Vagina (tissue), 2 donors: Measurements from ENCODE around the gene PPP4R3A. TPM values are rescaled to one million over a fixed set of nuclear protein-coding genes. Genes with fewer than 3 reads are reported as not detected.

Experiments
- DNase-seq, 2 donors: peaks; one replicate each; pipeline ENCODE4 v3.0.0-alpha.2; 2017; ENCODE audit errors: extremely low spot score in 2 of 2
- H3K27ac ChIP-seq: fragments of 200-600 bp; sonication (generic); one replicate; pipeline ENCODE4 v1.5.1; 2019
- H3K27me3 ChIP-seq: fragments of 200-600 bp; sonication (generic); one replicate; pipeline ENCODE4 v1.5.1; 2019
- H3K36me3 ChIP-seq, 2 donors: fragments of 200-600 bp; sonication (generic); one replicate each; pipeline ENCODE4 v1.5.1; 2017 to 2019
- H3K4me1 ChIP-seq: fragments of 200-600 bp; sonication (generic); one replicate; pipeline ENCODE4 v1.5.1; 2019
- H3K4me3 ChIP-seq, 2 donors: fragments of 200-600 bp; sonication (generic); 1 replicate in 1 of 2; 2 replicates in 1 of 2; pipeline ENCODE4 v1.5.1; 2016 to 2019
- H3K9me3 ChIP-seq: fragments of 200-600 bp; sonication (generic); one replicate; pipeline ENCODE4 v1.5.1; 2019
- POLR2A ChIP-seq, 2 donors: fragments of 450-650 bp; IDR thresholded peaks; one replicate each; pipeline ENCODE4 v1.6.1; 2017; ENCODE audit warnings: antibody characterized with exemption in 2 of 2, mild to moderate bottlenecking in 2 of 2, moderate library complexity in 2 of 2
- POLR2AphosphoS5 ChIP-seq, 2 donors: sonication (generic); formaldehyde crosslinking; IDR thresholded peaks; one replicate each; pipeline ENCODE4 v1.9.0; 2017; ENCODE audit warnings: antibody characterized with exemption in 2 of 2, mild to moderate bottlenecking in 2 of 2, low read depth in 1 of 2; ENCODE audit not compliant: insufficient read depth in 1 of 2
- intact Hi-C: fragments of 100-400 bp; cut with DNase I; formaldehyde crosslinking; loops from one replicate; pipeline ENCODE4 v1.15.1; 2023
- total RNA-seq: library from RNA; depleted of rRNA; stranded (reverse); fragments of >200 nt; gene quantifications from one replicate; pipeline ENCODE4 v1.2.3, GENCODE V29; 2016
- TF ChIP-seq, protein P1 (sequence below), 3 experiments: fragments of 450-650 bp in 2 of 3; fragments of 200-600 bp in 1 of 3; sonication (generic) in 1 of 3; IDR thresholded peaks; one replicate each; pipeline ENCODE4 v1.5.1; 2017 to 2019; ENCODE audit warnings: antibody characterized with exemption in 3 of 3, mild to moderate bottlenecking in 2 of 3, moderate library complexity in 2 of 3

The PPP4R3A gene
- total RNA-seq, 1 donor from 2014 or later, result 61.6 TPM

DNA sequence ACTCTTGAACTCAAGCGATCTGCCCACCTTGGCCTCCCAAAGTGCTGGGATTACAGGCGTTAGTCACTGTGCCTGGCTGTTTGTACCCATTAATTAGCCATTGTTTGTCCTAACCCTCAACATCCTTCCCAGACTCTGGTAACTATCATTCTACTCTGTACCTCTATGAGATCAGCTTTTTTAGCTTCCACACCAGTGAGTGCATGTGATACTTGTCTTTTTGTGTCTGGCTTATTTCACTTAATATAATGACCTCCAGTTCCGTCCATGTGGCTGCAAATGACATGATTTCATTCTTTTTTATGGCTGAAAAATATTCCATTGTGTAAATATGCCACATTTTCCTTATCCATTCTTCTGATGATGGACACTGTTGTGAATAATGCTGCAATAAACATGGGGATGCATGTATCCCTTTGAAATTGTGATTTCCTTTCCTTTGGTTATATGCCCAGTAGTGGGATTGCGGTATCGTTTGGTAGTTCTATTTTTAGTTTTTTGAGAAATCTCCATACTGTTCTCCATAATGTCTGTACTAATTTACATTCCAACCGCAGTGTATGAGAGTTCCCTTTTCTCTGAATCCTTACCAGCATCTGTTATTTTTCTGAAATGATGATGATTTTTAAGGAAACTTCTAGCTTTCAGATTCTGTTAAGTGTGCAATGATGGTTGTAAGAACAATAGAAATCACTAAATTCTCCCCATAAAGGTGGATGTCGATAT lies 6.7 kb upstream of the PPP4R3A start:
- no peak for DNase-seq
- no peak overlapping the region for H3K27ac ChIP-seq
- no peaks in the 10 kb centered on the region for H3K36me3 ChIP-seq
- no peaks in the 10 kb centered on the region for H3K4me1 ChIP-seq
- no peak overlapping the region for H3K4me3 ChIP-seq
- H3K9me3 ChIP-seq, result no peaks in the 10 kb centered on the region
- TF ChIP-seq POLR2AphosphoS5 (IDR thresholded peaks at IDR 0.05; ENCODE audit: insufficient read depth in 1 of 2, low read depth in 1 of 2), result no peak
- no peaks in the 10 kb centered on the region for H3K27me3 ChIP-seq
- intact Hi-C loops, result no loop called here

DNA sequence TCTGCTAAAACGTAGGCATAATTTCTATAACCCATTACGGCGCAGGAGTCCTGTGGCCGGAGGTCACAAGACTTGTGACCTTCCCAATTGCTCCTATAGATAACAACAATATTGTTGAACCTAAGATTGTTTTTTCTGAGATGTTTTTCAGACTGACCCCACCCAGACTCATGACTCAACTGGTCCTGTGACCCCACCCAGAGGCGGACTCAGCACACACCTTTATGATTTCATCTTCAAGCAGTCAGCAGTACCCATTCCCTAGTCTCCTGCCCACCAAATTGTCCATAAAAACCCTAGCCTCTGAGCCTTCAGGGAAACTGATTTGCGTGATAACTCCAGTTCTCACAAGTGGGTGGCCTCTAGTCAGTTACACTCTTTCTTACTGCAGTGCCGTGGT lies 5.9 kb upstream of the PPP4R3A start:
- Histone ChIP-seq H3K4me1 (peaks cover 5% of the 10 kb centered on the region), H3K36me3 (no peaks in the 10 kb centered on the region), H3K4me3 (no peak overlapping the region), H3K9me3 (no peaks in the 10 kb centered on the region), H3K27me3 (no peaks in the 10 kb centered on the region), H3K27ac (no peak overlapping the region)
- no peak for DNase-seq
- TF ChIP-seq POLR2AphosphoS5 (IDR thresholded peaks at IDR 0.05; ENCODE audit: insufficient read depth in 1 of 2, low read depth in 1 of 2) (no peak), POLR2A (IDR thresholded peaks at IDR 0.05) (no peak)
- TF ChIP-seq, protein P1, sequence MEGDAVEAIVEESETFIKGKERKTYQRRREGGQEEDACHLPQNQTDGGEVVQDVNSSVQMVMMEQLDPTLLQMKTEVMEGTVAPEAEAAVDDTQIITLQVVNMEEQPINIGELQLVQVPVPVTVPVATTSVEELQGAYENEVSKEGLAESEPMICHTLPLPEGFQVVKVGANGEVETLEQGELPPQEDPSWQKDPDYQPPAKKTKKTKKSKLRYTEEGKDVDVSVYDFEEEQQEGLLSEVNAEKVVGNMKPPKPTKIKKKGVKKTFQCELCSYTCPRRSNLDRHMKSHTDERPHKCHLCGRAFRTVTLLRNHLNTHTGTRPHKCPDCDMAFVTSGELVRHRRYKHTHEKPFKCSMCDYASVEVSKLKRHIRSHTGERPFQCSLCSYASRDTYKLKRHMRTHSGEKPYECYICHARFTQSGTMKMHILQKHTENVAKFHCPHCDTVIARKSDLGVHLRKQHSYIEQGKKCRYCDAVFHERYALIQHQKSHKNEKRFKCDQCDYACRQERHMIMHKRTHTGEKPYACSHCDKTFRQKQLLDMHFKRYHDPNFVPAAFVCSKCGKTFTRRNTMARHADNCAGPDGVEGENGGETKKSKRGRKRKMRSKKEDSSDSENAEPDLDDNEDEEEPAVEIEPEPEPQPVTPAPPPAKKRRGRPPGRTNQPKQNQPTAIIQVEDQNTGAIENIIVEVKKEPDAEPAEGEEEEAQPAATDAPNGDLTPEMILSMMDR (IDR thresholded peaks at IDR 0.05), result no peak
- intact Hi-C loops, result no loop called here

DNA sequence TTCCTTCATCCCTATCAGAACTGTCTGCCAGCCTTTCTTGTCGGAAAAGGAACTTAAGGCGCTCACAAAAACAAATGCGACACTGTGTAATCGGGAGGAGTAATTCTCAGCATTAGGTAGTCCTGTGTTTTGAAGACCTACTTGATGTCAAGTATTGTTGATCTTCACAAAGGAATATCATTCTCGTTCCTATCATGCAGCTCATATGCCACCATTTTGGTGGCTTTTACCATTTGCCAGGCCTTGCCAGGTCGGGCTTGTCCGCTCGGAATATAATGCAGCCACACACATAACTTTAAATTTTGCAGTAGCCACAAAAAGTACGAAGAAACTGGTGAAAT lies 903 bp upstream of the PPP4R3A start:
- no peak for DNase-seq
- peak overlapping the region; percentile 67 to 97 for H3K4me3 ChIP-seq
- H3K27ac ChIP-seq, result peak overlapping the region; percentile 98
- H3K27me3 ChIP-seq, result no peaks in the 10 kb centered on the region
- no peaks in the 10 kb centered on the region for H3K36me3 ChIP-seq
- intact Hi-C loops, result no loop called here
- H3K9me3 ChIP-seq, result no peaks in the 10 kb centered on the region
- TF ChIP-seq POLR2A (IDR thresholded peaks at IDR 0.05), result no peak
- TF ChIP-seq, protein P1 (IDR thresholded peaks at IDR 0.05), result no peak
- TF ChIP-seq POLR2AphosphoS5 (IDR thresholded peaks at IDR 0.05; ENCODE audit: insufficient read depth in 1 of 2, low read depth in 1 of 2), result no peak
- H3K4me1 ChIP-seq, result peaks cover 30% of the 10 kb centered on the region

DNA sequence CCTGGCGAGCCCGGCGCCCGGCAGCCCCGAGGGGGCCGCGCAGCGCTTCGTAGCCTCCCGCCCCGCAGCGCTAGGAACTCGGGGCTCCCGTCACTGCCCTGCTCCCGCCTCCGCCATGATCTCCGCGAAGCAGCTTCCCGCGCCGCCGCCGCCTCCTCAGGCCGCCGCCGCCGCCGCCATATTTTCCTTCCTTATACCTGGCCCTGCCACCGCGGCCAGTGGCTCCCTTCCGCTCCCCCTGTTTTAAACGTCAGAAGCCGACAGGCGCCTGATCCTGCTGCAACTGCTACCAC lies 286 bp downstream of the PPP4R3A start:
- no peak for TF ChIP-seq POLR2A (IDR thresholded peaks at IDR 0.05)
- TF ChIP-seq POLR2AphosphoS5 (IDR thresholded peaks at IDR 0.05; ENCODE audit: insufficient read depth in 1 of 2, low read depth in 1 of 2), result no peak
- TF ChIP-seq, protein P1 (IDR thresholded peaks at IDR 0.05), result no peak
- Histone ChIP-seq H3K9me3 (no peaks in the 10 kb centered on the region), H3K27me3 (no peaks in the 10 kb centered on the region), H3K36me3 (no peaks in the 10 kb centered on the region), H3K4me3 (peak overlapping the region; percentile 67 to 97), H3K4me1 (peaks cover 39% of the 10 kb centered on the region), H3K27ac (peak overlapping the region; percentile 98)
- intact Hi-C loops, result no loop called here
- DNase-seq, result no peak

DNA sequence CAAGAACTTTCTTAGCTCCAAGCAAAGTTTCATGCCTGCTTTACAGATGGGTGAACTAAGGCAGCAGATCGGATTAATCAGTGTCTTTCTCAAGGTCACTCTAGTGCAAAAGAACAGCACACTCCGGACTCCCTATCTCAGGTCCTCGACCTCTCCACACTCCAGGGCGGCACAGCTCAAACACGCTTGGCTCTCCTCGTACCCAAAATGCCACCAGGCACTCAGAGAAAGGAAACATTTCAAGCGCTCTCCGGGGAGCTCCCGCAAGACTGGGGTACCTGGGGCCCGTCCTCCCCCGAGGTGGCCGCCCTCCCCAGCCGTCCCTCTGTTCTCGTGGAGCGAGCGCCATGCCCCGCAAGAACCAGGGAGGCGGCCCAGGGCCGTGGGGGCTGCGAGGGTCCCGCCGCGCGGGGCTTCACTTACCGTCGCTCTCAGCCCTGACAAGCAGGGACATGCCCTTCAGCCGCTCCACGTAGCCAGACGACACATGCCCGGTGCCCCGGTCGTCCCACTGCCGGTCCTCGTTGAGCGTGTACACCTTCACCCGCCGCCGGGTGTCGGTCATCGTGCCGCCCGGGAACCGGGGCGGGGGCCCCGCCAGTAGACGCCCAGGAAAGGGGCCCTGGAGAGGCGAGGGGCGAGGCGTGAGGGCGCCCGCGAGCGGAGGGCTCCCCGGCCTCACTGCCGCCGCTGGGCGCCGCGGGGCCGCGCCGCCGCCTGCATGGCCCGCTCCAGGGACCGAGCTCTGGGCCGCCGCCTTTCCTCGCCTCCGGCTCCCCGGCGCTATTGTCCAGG lies 830 bp downstream of the PPP4R3A start:
- Histone ChIP-seq H3K36me3 (no peaks in the 10 kb centered on the region), H3K4me1 (peaks cover 44% of the 10 kb centered on the region), H3K4me3 (peak overlapping the region; percentile 67 to 97), H3K27ac (peak overlapping the region; percentile 98), H3K9me3 (no peaks in the 10 kb centered on the region), H3K27me3 (no peaks in the 10 kb centered on the region)
- TF ChIP-seq POLR2A (IDR thresholded peaks at IDR 0.05) (no peak), POLR2AphosphoS5 (IDR thresholded peaks at IDR 0.05; ENCODE audit: insufficient read depth in 1 of 2, low read depth in 1 of 2) (no peak)
- TF ChIP-seq, protein P1 (IDR thresholded peaks at IDR 0.05), result no peak
- intact Hi-C loops, result no loop called here
- DNase-seq, result no peak
